Muscle layer of duodenum (tissue), 2 donors: Measurements from ENCODE around the gene SQOR.
"Not testable (repeated sequence)": the region's sequence is repeated elsewhere in the genome, so short reads cannot be mapped to it uniquely, and the experiment has no call there.

Source experiments
- H3K27ac ChIP-seq: one replicate; pipeline ENCODE4 v1.7.0; 2013; ENCODE audit warnings: mild to moderate bottlenecking, low read length
- H3K27me3 ChIP-seq: one replicate; pipeline ENCODE4 v1.7.0; 2013; ENCODE audit warnings: low read depth, mild to moderate bottlenecking, control low read depth, low read length
- H3K36me3 ChIP-seq, 2 donors: one replicate each; pipeline ENCODE4 v1.7.0; 2013; ENCODE audit warnings: low read length in 2 of 2, control low read depth in 1 of 2, mild to moderate bottlenecking in 1 of 2; ENCODE audit not compliant: insufficient read depth in 2 of 2, control insufficient read depth in 1 of 2
- H3K4me1 ChIP-seq, 2 donors: one replicate each; pipeline ENCODE4 v1.7.0; 2013; ENCODE audit warnings: low read length in 2 of 2, mild to moderate bottlenecking in 2 of 2, control low read depth in 1 of 2, moderate library complexity in 1 of 2; ENCODE audit not compliant: insufficient read depth in 2 of 2, control insufficient read depth in 1 of 2
- H3K4me3 ChIP-seq, 2 donors: one replicate each; pipeline ENCODE4 v1.7.0; 2013; ENCODE audit warnings: low read length in 2 of 2, low read depth in 1 of 2, mild to moderate bottlenecking in 1 of 2
- H3K9me3 ChIP-seq, 2 donors: one replicate each; pipeline ENCODE4 v1.7.0; 2013; ENCODE audit warnings: low read length in 2 of 2, control low read depth in 1 of 2, mild to moderate bottlenecking in 1 of 2; ENCODE audit not compliant: control insufficient read depth in 1 of 2
- donor health status: healthy.

Gene SQOR

DNA sequence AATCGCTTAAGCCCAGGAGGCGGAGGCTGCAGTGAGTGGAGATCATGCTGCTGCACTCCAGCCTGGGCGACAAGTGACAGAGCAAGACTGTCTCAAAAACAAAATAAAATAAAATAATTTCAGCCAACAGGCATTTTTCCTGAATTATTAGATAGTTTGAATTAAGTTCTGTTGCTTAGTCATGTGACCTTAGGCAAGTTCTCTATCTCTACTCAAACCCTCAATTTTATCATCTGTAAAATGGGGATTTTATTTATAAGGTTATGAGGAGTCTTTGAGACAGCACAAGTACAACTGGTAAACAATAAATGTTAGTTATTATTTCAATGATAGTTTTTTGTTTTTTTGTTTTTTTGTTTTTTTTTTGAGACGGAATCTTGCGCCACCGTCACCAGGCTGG is 13.0 kb downstream of the SQOR start:
- Histone ChIP-seq H3K27me3 (no peaks in the 10 kb centered on the region), H3K27ac (no peak overlapping the region), H3K4me1 (peaks cover 21 to 27% of the 10 kb centered on the region in 2 donors)

DNA sequence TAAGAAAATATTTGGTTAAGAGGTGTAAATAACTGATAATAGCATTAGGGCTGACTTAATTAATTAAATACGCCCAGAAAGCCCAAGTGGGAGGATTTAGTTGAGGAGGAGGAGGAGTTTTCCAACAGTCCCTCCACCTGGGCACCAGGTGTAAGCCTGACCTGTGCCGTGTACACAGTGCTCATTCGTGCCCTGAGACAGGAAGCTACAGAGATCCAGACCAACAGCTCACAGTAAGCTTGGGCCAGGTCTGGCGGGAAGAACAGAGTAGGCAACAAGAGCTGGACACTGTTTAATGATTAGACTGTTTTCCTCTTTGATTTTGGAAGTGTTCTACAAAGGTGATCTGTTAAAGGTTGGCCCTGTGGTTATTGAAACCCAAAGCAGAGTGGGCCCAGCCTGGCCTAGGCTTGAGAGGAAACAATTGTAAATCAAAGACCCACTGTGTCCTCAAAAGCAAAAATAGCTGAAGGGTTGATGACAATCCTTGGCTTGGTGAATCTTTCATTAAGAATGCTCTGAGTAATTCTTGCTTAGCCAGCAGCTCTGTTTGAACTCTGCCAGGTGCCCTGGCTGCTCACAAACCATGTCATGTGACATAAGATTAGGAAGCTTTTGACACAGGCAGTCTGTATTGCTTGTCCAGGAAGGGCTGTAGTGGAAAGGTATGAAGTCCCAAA is 13.8 kb downstream of the SQOR start:
- H3K9me3 ChIP-seq: no peaks in the 10 kb centered on the region
- peaks cover 21 to 27% of the 10 kb centered on the region in 2 donors for H3K4me1 ChIP-seq
- H3K36me3 ChIP-seq: no peaks in the 10 kb centered on the region
- no peaks in the 10 kb centered on the region for H3K27me3 ChIP-seq
- H3K4me3 ChIP-seq: no peak overlapping the region
- H3K27ac ChIP-seq: peak overlapping the region; percentile 27

More for the DNA sequence above, 13.0 kb downstream of the SQOR start:
- Histone ChIP-seq H3K36me3 (no peaks in the 10 kb centered on the region), H3K4me3 (no peak overlapping the region), H3K9me3 (no peaks in the 10 kb centered on the region)

DNA sequence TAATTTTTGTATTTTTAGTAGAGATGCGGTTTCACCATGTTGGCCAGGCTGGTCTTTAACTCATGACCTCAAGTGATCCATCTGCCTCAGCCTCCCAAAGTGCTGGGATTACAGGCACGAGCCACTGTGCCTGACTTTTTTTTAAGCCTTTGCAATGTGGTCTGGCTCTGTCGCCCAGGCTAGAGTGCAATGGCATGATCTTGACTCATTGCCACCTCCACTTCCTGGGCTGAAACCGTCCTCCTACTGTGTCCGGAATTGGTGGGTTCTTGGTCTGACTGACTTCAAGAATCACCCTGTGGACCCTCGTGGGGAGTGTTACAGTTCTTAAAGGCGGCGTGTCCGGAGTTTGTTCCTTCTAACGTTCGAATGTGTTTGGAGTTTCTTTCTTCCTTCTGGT is 15.2 kb downstream of the SQOR start:
- H3K36me3 ChIP-seq, H3K4me3 ChIP-seq, H3K27me3 ChIP-seq, H3K9me3 ChIP-seq, H3K27ac ChIP-seq: not testable (repeated sequence)
- peaks cover 17 to 30% of the 10 kb centered on the region in 2 donors for H3K4me1 ChIP-seq

DNA sequence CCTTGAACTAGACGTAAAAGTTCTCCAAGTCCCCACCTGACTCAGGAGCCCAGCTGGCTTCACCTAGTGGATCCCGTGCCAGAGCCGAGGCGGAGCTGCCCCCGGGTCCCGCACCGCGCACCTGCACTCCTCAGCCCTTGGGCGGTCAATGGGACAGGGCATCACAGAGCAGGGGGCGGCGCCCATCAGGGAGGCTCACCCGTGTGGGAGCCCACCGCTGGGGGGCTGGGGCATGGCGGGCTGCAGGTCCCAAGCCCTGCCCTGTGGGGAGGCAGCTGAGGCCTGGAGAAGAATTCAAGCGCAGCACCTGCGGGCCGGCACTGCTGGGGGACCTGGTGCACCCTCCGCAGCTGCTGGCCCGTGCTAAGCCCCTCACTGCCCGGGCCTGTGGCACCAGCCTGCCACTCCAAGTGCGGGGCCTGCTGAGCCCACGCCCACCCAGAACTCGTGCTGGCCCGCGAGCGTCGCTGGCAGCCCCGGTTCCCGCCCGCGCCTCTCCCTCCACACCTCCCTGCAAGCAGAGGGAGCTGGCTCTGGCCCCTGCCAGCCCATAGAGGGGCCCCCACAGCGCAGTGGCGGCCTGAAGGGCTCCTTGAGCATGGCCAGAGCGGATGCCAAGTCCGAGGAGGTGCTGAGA is 16.2 kb downstream of the SQOR start:
- Histone ChIP-seq H3K27me3 (no peaks in the 10 kb centered on the region), H3K4me3 (no peak overlapping the region), H3K36me3 (no peaks in the 10 kb centered on the region), H3K9me3 (no peaks in the 10 kb centered on the region), H3K27ac (no peak overlapping the region), H3K4me1 (peaks cover 9 to 21% of the 10 kb centered on the region in 2 donors)

DNA sequence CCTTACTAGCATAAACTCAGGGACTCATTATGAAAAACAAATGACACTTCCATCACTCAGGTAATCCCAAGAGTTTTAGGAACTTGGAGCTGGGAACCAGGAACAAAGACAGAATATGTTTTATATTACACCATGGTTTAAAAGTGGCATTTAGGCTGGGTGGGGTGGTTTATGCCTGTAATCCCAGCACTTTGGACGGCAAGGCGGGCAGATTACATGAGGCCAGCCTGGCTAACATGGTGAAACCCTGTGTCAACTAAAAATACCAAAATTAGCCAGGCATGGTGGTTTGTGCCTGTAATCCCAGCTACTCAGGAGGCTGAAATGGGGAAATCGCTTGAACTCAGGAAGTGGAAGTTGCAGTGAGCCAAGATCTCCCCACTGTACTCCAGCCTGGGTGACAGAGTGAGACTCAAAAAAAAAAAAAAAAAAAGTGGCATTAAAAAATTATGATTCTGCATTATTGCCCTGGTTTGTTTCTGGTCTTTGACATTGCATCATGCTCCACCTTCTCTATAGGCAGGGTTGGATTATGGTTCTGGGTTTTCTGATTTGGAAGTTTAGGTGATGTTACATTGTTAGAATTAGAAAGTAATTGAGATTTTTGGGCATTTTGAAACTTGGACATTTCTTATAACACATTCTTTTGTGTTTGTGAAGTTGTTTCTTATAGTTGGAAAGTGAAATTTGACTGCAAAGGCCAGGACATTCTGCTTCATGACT is 19.0 kb downstream of the SQOR start:
- Histone ChIP-seq H3K36me3 (no peaks in the 10 kb centered on the region), H3K4me3 (no peak overlapping the region), H3K9me3 (no peaks in the 10 kb centered on the region), H3K4me1 (peaks cover 3 to 24% of the 10 kb centered on the region in 2 donors), H3K27ac (no peak overlapping the region), H3K27me3 (no peaks in the 10 kb centered on the region)

DNA sequence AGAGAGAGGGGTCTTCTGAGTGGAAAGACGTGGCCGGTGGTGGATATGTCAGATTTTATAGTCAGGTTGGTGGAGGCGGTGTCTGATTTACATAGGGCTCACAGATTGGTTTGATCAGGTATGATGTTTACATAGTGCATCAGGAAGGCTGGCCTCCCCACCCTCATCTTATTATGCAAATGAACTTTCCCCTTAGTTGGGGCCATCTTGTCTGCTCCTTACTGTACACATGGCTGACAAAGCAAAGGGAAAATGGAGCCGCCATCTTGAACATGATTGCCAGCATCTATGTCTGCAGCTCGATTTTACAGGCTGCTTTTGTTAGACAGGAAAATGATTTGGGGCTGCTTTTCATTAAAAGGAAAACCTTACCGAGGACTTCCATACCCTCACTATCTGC is 19.9 kb downstream of the SQOR start:
- no peaks in the 10 kb centered on the region for H3K27me3 ChIP-seq
- H3K4me3 ChIP-seq: no peak overlapping the region
- no peaks in the 10 kb centered on the region for H3K9me3 ChIP-seq
- no peak overlapping the region for H3K27ac ChIP-seq
- H3K4me1 ChIP-seq: peaks cover 0 to 19% of the 10 kb centered on the region in 2 donors
- H3K36me3 ChIP-seq: no peaks in the 10 kb centered on the region

DNA sequence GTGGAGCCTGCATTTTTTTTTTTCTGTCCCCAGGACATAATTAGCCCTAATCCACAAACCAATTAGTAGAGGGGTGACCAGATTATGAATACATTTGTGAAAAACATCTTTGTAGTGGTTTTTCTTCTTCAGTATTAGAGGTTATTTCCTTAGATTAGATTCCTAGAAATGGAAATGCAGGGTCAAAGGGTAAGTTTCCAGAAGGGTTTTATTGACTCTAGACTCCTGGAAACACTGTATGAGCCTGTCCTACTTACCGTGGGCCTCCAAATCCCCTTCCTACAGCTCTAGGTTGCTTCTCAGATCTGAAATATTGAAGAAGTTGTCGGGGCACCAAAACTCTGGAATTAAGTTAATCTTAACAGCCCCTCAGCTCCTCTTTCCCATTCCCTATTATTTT is 22.4 kb downstream of the SQOR start:
- Histone ChIP-seq H3K36me3 (peaks cover 8% of the 10 kb centered on the region in 2 donors), H3K27ac (no peak overlapping the region), H3K4me1 (peaks cover 0 to 19% of the 10 kb centered on the region in 2 donors), H3K9me3 (no peaks in the 10 kb centered on the region), H3K4me3 (no peak overlapping the region), H3K27me3 (no peaks in the 10 kb centered on the region)

DNA sequence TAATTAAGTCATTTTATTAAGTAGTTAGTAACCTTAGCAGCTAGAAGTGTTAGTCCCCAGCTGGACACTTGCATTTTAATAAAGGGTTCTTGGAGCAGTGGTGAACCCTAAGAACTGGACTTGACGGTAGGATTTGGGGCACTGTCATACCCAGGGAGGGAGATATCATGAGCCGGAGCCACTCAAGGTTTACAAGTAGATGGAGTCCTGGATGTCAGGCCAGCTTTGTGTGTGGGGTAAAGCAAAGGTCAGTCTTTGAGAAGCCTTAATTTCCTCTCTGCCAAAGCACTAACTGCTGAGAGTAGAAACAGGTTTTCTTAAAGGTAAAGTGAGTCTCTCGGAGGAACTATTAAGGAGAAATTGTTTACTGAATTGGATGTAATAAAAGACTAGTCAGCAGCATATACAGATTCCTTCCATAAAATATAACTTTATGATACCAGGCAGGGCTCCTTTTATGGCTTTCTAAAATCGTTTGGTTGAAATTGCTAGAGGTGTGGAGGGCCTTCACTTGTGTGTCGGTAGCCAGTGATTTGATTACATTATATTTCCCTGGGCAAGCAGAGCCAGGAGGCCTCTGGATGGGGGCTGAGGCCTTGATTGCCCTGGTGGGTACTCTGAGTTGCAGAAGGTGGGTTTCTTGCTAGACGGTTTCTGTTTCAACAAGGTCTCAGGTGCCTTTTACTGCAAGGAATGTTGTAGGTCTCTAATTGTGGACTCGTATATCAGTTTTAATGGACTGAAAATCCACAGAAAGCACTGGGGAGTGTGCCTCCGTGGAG is 23.1 kb downstream of the SQOR start:
- Histone ChIP-seq H3K27me3 (no peaks in the 10 kb centered on the region), H3K36me3 (peaks cover 14 to 15% of the 10 kb centered on the region in 2 donors), H3K27ac (peak overlapping the region; percentile 13), H3K4me3 (no peak overlapping the region), H3K9me3 (no peaks in the 10 kb centered on the region), H3K4me1 (peaks cover 0 to 19% of the 10 kb centered on the region in 2 donors)

DNA sequence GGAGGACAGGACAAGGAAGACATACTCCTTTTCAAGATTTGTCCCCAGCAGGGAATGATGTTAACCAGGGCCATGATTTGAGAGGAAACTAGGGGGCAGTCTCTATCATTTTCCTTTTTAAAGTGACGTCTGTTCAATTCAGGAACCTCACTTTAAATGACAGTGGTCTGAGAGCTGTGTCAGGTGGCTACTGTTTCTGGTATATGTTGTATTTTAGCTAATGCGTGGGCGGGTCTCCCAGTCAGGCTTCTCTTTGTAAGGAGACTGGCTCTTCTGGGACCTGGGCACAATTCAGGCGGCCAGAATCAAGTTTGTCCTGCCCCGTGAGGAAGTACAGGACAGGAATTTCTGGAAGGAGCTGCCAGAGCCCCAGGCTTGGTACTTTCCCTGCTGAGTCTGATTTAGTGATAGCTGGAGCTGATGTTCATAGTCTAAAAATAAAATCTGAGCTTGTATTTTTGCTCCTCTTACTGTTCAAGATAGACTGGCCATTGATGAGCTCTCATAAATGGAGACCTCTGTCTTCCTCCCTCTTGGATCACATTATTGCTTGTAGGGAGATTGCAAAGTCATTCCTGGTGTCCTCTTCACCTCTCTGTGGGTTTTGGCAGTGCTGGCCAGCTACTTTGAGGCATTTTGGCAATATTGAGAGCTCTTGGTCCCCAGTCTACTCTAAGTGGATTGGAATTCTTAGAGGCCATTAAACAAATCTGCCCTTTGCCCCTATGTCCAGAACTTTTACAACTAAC is 25.6 kb downstream of the SQOR start:
- Histone ChIP-seq H3K9me3 (no peaks in the 10 kb centered on the region), H3K27ac (peak overlapping the region; percentile 25), H3K36me3 (peaks cover 23 to 30% of the 10 kb centered on the region in 2 donors), H3K27me3 (no peaks in the 10 kb centered on the region), H3K4me3 (no peak overlapping the region), H3K4me1 (peaks cover 0 to 12% of the 10 kb centered on the region in 2 donors)

DNA sequence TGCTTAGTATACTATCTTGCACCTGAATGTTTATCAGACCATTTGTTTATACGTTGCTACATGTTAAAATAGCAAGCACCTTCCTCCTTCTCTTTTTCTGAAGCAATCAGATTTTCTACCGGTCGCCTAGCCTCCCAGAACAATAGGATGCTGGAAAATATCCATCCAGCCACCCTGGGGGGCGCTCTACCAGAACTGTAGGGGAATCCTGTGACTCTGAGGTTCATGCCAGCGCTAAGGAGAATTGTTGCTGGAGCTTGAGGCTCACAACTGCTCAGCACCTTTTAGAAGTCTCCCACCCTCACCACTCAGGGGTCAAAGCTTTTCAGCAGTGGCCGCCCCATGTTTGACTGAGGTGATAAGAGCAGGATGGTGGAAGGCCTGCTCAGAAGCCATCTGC is 27.5 kb downstream of the SQOR start:
- Histone ChIP-seq H3K27me3 (no peaks in the 10 kb centered on the region), H3K4me1 (peaks cover 0 to 11% of the 10 kb centered on the region in 2 donors), H3K4me3 (no peak overlapping the region), H3K9me3 (no peaks in the 10 kb centered on the region), H3K27ac (no peak overlapping the region), H3K36me3 (peaks cover 23 to 33% of the 10 kb centered on the region in 2 donors)
